SK-N-SH treated with all-trans-retinoic acid at 6 μM for 48 hours (cell line): ENCODE measurements around the gene SPOCD1.

Source experiments
- BACH2 ChIP-seq: fragments of 250-450 bp; sonication (Bioruptor Pico); IDR thresholded peaks from 2 replicates; pipeline ENCODE4 v1.9.0; 2021; ENCODE audit warnings: mild to moderate bottlenecking, borderline replicate concordance
- CREB5 ChIP-seq: fragments of 250-450 bp; sonication (Bioruptor Pico); IDR thresholded peaks from 2 replicates; pipeline ENCODE4 v1.5.1; 2020; ENCODE audit warnings: low read depth, mild to moderate bottlenecking, moderate library complexity
- PATZ1 ChIP-seq: fragments of 250-450 bp; sonication (Bioruptor Pico); IDR thresholded peaks from 2 replicates; pipeline ENCODE4 v1.8.0; 2020; ENCODE audit warnings: mild to moderate bottlenecking, moderate library complexity, borderline replicate concordance
- PPARA ChIP-seq: fragments of 250-450 bp; sonication (Bioruptor Pico); IDR thresholded peaks from 2 replicates; pipeline ENCODE4 v1.5.0; 2020; ENCODE audit warnings: mild to moderate bottlenecking, borderline replicate concordance
- SNAI2 ChIP-seq: fragments of 250-450 bp; sonication (Bioruptor Pico); IDR thresholded peaks from 2 replicates; pipeline ENCODE4 v1.5.0; 2020; ENCODE audit warnings: mild to moderate bottlenecking, moderate library complexity
- TCF4 ChIP-seq: fragments of 250-450 bp; sonication (Bioruptor Pico); IDR thresholded peaks from 2 replicates; pipeline ENCODE4 v1.8.0; 2021; ENCODE audit warnings: mild to moderate bottlenecking, moderate library complexity, borderline replicate concordance
- ZFP3 ChIP-seq: fragments of 250-450 bp; sonication (Bioruptor Pico); IDR thresholded peaks from 2 replicates; pipeline ENCODE4 v1.5.0; 2020; ENCODE audit warnings: mild to moderate bottlenecking, moderate library complexity
- ZFP30 ChIP-seq: fragments of 450-650 bp; formaldehyde crosslinking; IDR thresholded peaks from 2 replicates; pipeline ENCODE4 v1.5.0; 2022; ENCODE audit warnings: mild to moderate bottlenecking, moderate library complexity
- ZNF565 ChIP-seq: fragments of 450-650 bp; formaldehyde crosslinking; conservative IDR thresholded peaks from 2 replicates; pipeline ENCODE4 v1.5.0; 2020; ENCODE audit warnings: low read depth, mild to moderate bottlenecking, moderate library complexity
- ZNF70 ChIP-seq: fragments of 450-650 bp; formaldehyde crosslinking; IDR thresholded peaks from 2 replicates; pipeline ENCODE4 v1.5.0; 2020; ENCODE audit warnings: mild to moderate bottlenecking, moderate library complexity
- ZNF8 ChIP-seq: fragments of 450-650 bp; formaldehyde crosslinking; IDR thresholded peaks from 2 replicates; pipeline ENCODE4 v1.5.0; 2020; ENCODE audit warnings: mild to moderate bottlenecking, moderate library complexity

GRCh38 chr1:31795801-31796621, 19.8 kb downstream of the SPOCD1 start:
- TF ChIP-seq ZNF565 (CRISPR knock-in tag) (no peak), ZFP30 (CRISPR knock-in tag) (no peak), ZNF70 (no peak), SNAI2 (no peak), PATZ1 (CRISPR knock-in tag) (no peak), ZFP3 (CRISPR knock-in tag) (no peak), TCF4 (CRISPR knock-in tag) (no peak), ZNF8 (CRISPR knock-in tag) (no peak), CREB5 (CRISPR knock-in tag) (no peak), PPARA (CRISPR knock-in tag) (no peak), BACH2 (no peak)
